K562 (cell line): ENCODE data around the gene VPS9D1.

ENCODE experiments used
- CTCF ChIP-seq, 3 experiments: IDR thresholded peaks in 2 of 3; conservative IDR thresholded peaks in 1 of 3; 2 replicates each; pipeline ENCODE4 v1.5.1; 2011 to 2012; ENCODE audit warnings: low read length in 3 of 3, mild to moderate bottlenecking in 3 of 3, control low read depth in 2 of 3, improper control_type of control experiment in 1 of 3, inconsistent platforms in 1 of 3, low read depth in 1 of 3, mixed read lengths in 1 of 3, moderate library complexity in 1 of 3; ENCODE audit not compliant: insufficient read depth in 2 of 3
- EZH2 ChIP-seq: IDR thresholded peaks from 2 replicates; pipeline ENCODE4 v1.6.1; 2012; ENCODE audit warnings: low read depth, mild to moderate bottlenecking, inconsistent platforms, low read length, borderline replicate concordance
- RBFOX2 ChIP-seq: fragments of 200-400 bp; formaldehyde crosslinking; IDR thresholded peaks from 2 replicates; pipeline ENCODE4 v1.6.1; 2017; ENCODE audit warnings: low read depth, mild to moderate bottlenecking, low read length, moderate library complexity
- RFX5 ChIP-seq: IDR thresholded peaks from 2 replicates; pipeline ENCODE4 v1.6.1; 2011; ENCODE audit warnings: low read depth, mild to moderate bottlenecking, improper control_type of control experiment, low read length

DNA sequence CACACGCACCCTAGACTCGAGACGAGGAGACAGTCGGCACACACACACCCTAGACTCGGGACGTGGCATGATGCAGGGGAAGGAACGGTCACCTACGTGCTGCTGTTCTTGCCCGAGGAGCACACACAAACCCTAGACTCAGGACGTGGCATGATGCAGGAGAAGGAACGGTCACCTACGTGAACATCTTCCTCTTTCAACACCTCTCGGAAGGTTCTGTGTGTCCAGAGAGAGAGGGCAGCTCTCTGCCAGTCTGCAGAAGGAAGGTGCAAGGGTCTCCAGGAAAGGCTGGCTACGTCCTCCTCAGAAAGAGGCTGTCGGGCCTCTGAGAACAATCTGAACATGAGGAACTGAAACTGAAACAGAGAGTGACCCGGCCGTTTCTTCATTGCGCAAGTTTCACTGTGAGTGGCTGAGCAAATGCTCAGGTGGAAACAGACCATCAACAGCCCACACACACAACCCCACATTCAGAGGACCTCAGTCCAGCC lies 44.1 kb upstream of the VPS9D1 start:
- TF ChIP-seq RBFOX2 (no peak), RFX5 (no peak), EZH2 (no peak), CTCF (IDR thresholded peaks at IDR 0.05 in 2 of 3, conservative IDR thresholded peaks at IDR 0.05 in 1 of 3; ENCODE audit: insufficient read depth in 2 of 3, low read depth in 1 of 3, low read length in 3 of 3) (no peak)
